Adrenal gland (tissue), 5 donors: ENCODE results near the gene CCDC78.

Experiments used
- POLR2A ChIP-seq, 2 donors: fragments of 450-650 bp; IDR thresholded peaks; one replicate each; pipeline ENCODE4 v1.6.1; 2017; ENCODE audit warnings: antibody characterized with exemption in 2 of 2, mild to moderate bottlenecking in 2 of 2, moderate library complexity in 1 of 2
- TF ChIP-seq, protein P1 (sequence below), 6 experiments: fragments of 450-650 bp in 4 of 6; fragments of 200-600 bp in 2 of 6; sonication (generic) in 1 of 6; IDR thresholded peaks; 1 replicate in 5 of 6; 2 replicates in 1 of 6; pipeline versions ENCODE4 v1.5.1 to v1.8.0; 2016 to 2021; ENCODE audit warnings: antibody characterized with exemption in 6 of 6, mild to moderate bottlenecking in 2 of 6, moderate library complexity in 1 of 6
- donor health status: DM: no; HTN: no; CAD: no.

DNA sequence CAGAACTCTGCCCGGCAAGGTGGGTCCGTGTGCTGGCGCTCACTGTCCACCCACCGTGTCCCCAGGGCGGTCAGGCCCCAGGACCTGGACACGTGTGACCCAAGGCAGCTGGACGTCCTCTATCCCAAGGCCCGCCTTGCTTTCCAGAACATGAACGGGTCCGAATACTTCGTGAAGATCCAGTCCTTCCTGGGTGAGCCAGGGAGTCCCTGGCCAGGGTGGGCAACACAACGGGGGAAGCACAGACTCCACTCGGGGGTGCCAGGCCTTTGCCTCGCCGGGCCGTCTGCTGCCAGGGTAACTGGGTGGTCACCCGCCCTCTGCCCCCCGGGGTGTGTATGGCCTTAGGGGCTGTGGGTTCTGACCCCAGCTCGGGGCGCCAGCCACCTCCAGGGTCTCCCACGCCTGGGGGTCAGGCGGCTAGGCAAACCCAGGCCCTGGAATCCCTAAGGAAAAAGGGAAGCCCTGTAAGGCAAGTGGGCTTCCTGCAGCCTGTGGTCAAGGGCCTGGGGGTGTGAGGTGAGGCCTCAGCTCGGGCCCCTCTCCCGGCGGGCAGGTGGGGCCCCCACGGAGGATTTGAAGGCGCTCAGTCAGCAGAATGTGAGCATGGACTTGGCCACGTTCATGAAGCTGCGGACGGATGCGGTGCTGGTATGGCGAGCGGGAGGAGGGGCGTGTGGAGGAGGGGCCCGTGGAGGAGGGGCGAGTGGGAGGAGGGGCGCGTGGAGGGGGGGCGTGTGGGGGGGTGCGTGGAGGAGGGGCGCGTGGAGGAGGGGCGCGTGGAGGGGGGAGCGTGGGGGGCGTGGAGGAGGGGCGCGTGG is 40.8 kb upstream of the CCDC78 start:
- TF ChIP-seq, protein P1, sequence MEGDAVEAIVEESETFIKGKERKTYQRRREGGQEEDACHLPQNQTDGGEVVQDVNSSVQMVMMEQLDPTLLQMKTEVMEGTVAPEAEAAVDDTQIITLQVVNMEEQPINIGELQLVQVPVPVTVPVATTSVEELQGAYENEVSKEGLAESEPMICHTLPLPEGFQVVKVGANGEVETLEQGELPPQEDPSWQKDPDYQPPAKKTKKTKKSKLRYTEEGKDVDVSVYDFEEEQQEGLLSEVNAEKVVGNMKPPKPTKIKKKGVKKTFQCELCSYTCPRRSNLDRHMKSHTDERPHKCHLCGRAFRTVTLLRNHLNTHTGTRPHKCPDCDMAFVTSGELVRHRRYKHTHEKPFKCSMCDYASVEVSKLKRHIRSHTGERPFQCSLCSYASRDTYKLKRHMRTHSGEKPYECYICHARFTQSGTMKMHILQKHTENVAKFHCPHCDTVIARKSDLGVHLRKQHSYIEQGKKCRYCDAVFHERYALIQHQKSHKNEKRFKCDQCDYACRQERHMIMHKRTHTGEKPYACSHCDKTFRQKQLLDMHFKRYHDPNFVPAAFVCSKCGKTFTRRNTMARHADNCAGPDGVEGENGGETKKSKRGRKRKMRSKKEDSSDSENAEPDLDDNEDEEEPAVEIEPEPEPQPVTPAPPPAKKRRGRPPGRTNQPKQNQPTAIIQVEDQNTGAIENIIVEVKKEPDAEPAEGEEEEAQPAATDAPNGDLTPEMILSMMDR (IDR thresholded peaks at IDR 0.05), result no peak
- TF ChIP-seq POLR2A (IDR thresholded peaks at IDR 0.05), result no peak
